H1 (cell line): ENCODE data around the gene SMTN. TPM values are rescaled to one million over a fixed set of nuclear protein-coding genes. Genes with fewer than 3 reads are reported as not detected.

Source experiments
- CTCF ChIA-PET: fragments of 300-600 bp; sonication (Branson Sonifier 250); formaldehyde crosslinking; loops from one replicate; lab custom pipeline; 2021; ENCODE audit not compliant: partially characterized antibody; lab: Charles Lee
- POLR2A ChIA-PET: fragments of 300-600 bp; sonication (Branson Sonifier 250); formaldehyde crosslinking; loops from one replicate; lab custom pipeline; 2021; ENCODE audit warnings: inconsistent platforms; ENCODE audit not compliant: partially characterized antibody; lab: Charles Lee
- DNase-seq, 2 experiments: peaks; one replicate each; pipeline versions ENCODE4 v3.0.0 to v3.0.0-alpha.2; 2010 to 2022; ENCODE audit warnings: low spot score in 2 of 2, low read depth in 1 of 2, mixed read lengths in 1 of 2
- FAIRE-seq: peaks from 2 replicates; lab custom pipeline; 2011; peaks lifted over from hg19 to GRCh38; lab: Jason Lieb, UNC
- H2AFZ ChIP-seq: 2 replicates; pipeline ENCODE4 v1.8.1; 2012; ENCODE audit warnings: low read length, inconsistent platforms
- H2AK5ac ChIP-seq: 2 replicates; pipeline ENCODE4 v1.6.1; 2013; ENCODE audit warnings: low read depth, low read length
- H2BK120ac ChIP-seq: replicated peaks from 2 replicates; pipeline ENCODE3; 2013; ENCODE audit warnings: low read depth, low read length, inconsistent platforms
- H2BK12ac ChIP-seq: 2 replicates; pipeline ENCODE4 v1.6.1; 2013; ENCODE audit warnings: low read depth, low read length
- H2BK15ac ChIP-seq: 2 replicates; pipeline ENCODE4 v1.6.1; 2013; ENCODE audit warnings: low read length
- H2BK20ac ChIP-seq: 2 replicates; pipeline ENCODE4 v1.6.1; 2013; ENCODE audit warnings: low read length
- H2BK5ac ChIP-seq: 2 replicates; pipeline ENCODE4 v1.6.1; 2013; ENCODE audit warnings: low read depth, low read length
- H3K14ac ChIP-seq: 2 replicates; pipeline ENCODE4 v1.6.1; 2013; ENCODE audit warnings: inconsistent platforms; ENCODE audit not compliant: insufficient read length
- H3K18ac ChIP-seq: 2 replicates; pipeline ENCODE4 v1.6.1; 2013; ENCODE audit warnings: low read length; ENCODE audit errors: extremely low read depth
- H3K23ac ChIP-seq: 2 replicates; pipeline ENCODE4 v1.6.1; 2013; ENCODE audit warnings: inconsistent platforms; ENCODE audit not compliant: insufficient read length
- H3K23me2 ChIP-seq: 2 replicates; pipeline ENCODE4 v1.6.1; 2013; ENCODE audit warnings: low read depth, low read length
- H3K27ac ChIP-seq: 2 replicates; pipeline ENCODE4 v1.6.1; 2011; ENCODE audit warnings: low read depth, low read length, inconsistent platforms
- H3K27me3 ChIP-seq, 4 experiments: replicated peaks in 1 of 4; 1 replicate in 1 of 4; 2 replicates in 3 of 4; pipeline versions ENCODE4 v1.6.1 to v1.8.1; 2011 to 2013; ENCODE audit warnings: low read length in 3 of 4, mild to moderate bottlenecking in 3 of 4, inconsistent platforms in 2 of 4, mixed read lengths in 2 of 4, moderate library complexity in 1 of 4; ENCODE audit not compliant: control insufficient read depth in 3 of 4, insufficient read depth in 3 of 4; ENCODE audit errors: extremely low read depth in 1 of 4
- H3K36me3 ChIP-seq, 4 experiments: 2 replicates each; pipeline versions ENCODE4 v1.6.1 to v1.8.1; 2011 to 2013; ENCODE audit warnings: mild to moderate bottlenecking in 4 of 4, low read length in 3 of 4, moderate library complexity in 2 of 4, control low read depth in 1 of 4, inconsistent platforms in 1 of 4; ENCODE audit not compliant: insufficient read depth in 4 of 4, control insufficient read depth in 2 of 4
- H3K4ac ChIP-seq: replicated peaks from 2 replicates; pipeline ENCODE3; 2013; ENCODE audit warnings: low read length, low read depth, mixed read lengths, inconsistent platforms; ENCODE audit not compliant: insufficient read length
- H3K4me1 ChIP-seq, 4 experiments: replicated peaks in 1 of 4; 1 replicate in 1 of 4; 2 replicates in 3 of 4; pipeline versions ENCODE4 v1.6.1 to v1.8.1; 2011 to 2013; ENCODE audit warnings: low read length in 3 of 4, inconsistent platforms in 2 of 4, mixed read lengths in 1 of 4; ENCODE audit not compliant: insufficient read depth in 4 of 4, control insufficient read depth in 3 of 4
- H3K4me2 ChIP-seq, 2 experiments: 2 replicates each; pipeline versions ENCODE4 v1.6.1 to v1.8.1; 2011 to 2013; ENCODE audit warnings: low read depth in 2 of 2, low read length in 2 of 2, control low read depth in 1 of 2, inconsistent platforms in 1 of 2, mild to moderate bottlenecking in 1 of 2; ENCODE audit not compliant: insufficient read depth in 1 of 2
- H3K4me3 ChIP-seq, 4 experiments: fragments of 200-600, 300-600 bp in 1 of 4; sonication (generic), shearing (Covaris generic), sonication (Bioruptor Twin) in 1 of 4; 2 replicates each; pipeline versions ENCODE4 v1.5.1 to v1.8.1; 2011 to 2016; ENCODE audit warnings: low read length in 4 of 4, low read depth in 3 of 4, control low read depth in 2 of 4, inconsistent platforms in 2 of 4, mild to moderate bottlenecking in 2 of 4, mixed read lengths in 1 of 4, moderate library complexity in 1 of 4; ENCODE audit not compliant: insufficient read depth in 2 of 4; ENCODE audit errors: extremely low read depth in 1 of 4
- H3K56ac ChIP-seq: replicated peaks from 2 replicates; pipeline ENCODE3; 2013; ENCODE audit warnings: low read depth, mild to moderate bottlenecking, mixed read lengths, low read length, inconsistent platforms; ENCODE audit not compliant: insufficient read length
- H3K79me1 ChIP-seq: 2 replicates; pipeline ENCODE4 v1.6.1; 2013; ENCODE audit warnings: low read depth, low read length, control low read depth
- H3K79me2 ChIP-seq, 2 experiments: 2 replicates each; pipeline versions ENCODE4 v1.6.1 to v1.8.1; 2012 to 2013; ENCODE audit warnings: low read length in 2 of 2, mild to moderate bottlenecking in 2 of 2, inconsistent platforms in 1 of 2; ENCODE audit not compliant: insufficient read depth in 2 of 2, control insufficient read depth in 1 of 2
- H3K9ac ChIP-seq, 4 experiments: replicated peaks in 1 of 4; 1 replicate in 1 of 4; 2 replicates in 3 of 4; pipeline versions ENCODE4 v1.6.1 to v1.8.1; 2011 to 2013; ENCODE audit warnings: low read depth in 3 of 4, low read length in 3 of 4, control low read depth in 2 of 4, mild to moderate bottlenecking in 2 of 4, moderate library complexity in 2 of 4, inconsistent platforms in 1 of 4; ENCODE audit errors: extremely low read depth in 1 of 4
- H3K9me3 ChIP-seq, 2 experiments: 2 replicates each; pipeline versions ENCODE4 v1.6.1 to v1.8.1; 2012 to 2013; ENCODE audit warnings: mild to moderate bottlenecking in 2 of 2, moderate library complexity in 2 of 2, control low read depth in 1 of 2, inconsistent platforms in 1 of 2, low read depth in 1 of 2, low read length in 1 of 2, mixed read lengths in 1 of 2; ENCODE audit not compliant: insufficient read depth in 2 of 2
- H4K20me1 ChIP-seq, 2 experiments: replicated peaks in 1 of 2; 2 replicates each; pipeline versions ENCODE3 to v1.8.1; 2011 to 2013; ENCODE audit warnings: inconsistent platforms in 2 of 2, low read length in 2 of 2, mild to moderate bottlenecking in 1 of 2; ENCODE audit not compliant: insufficient read depth in 2 of 2, control insufficient read depth in 1 of 2
- H4K5ac ChIP-seq: 2 replicates; pipeline ENCODE4 v1.6.1; 2013; ENCODE audit warnings: low read length, low read depth, mixed read lengths, inconsistent platforms; ENCODE audit not compliant: insufficient read length
- H4K8ac ChIP-seq: 2 replicates; pipeline ENCODE4 v1.8.0; 2013; ENCODE audit warnings: mild to moderate bottlenecking, moderate library complexity, low read length, inconsistent platforms; ENCODE audit not compliant: insufficient read depth; ENCODE audit errors: extremely low read depth
- H4K91ac ChIP-seq: replicated peaks from 2 replicates; pipeline ENCODE3; 2013; ENCODE audit warnings: low read length, mixed read lengths, inconsistent platforms; ENCODE audit not compliant: insufficient read length
- CTBP2 ChIP-seq: IDR thresholded peaks from 2 replicates; pipeline ENCODE4 v1.7.0; 2011; ENCODE audit warnings: borderline replicate concordance, mild to moderate bottlenecking, moderate library complexity, mixed read lengths, low read length; ENCODE audit not compliant: insufficient read depth, insufficient read length
- E2F6 ChIP-seq: IDR thresholded peaks from 2 replicates; pipeline ENCODE4 v1.6.1; 2012; ENCODE audit warnings: inconsistent platforms
- MAFK ChIP-seq: IDR thresholded peaks from 2 replicates; pipeline ENCODE4 v1.6.1; 2012; ENCODE audit warnings: low read depth, mild to moderate bottlenecking, improper control_type of control experiment, low read length
- TEAD4 ChIP-seq: IDR thresholded peaks from 2 replicates; pipeline ENCODE4 v1.6.1; 2012; ENCODE audit warnings: low read depth, low read length, inconsistent platforms, mixed read lengths
- WGBS, 2 experiments: shearing (Covaris generic) in 1 of 2; methylation state at CpG; one replicate each; pipeline versions ENCODE4 v1.1.6 to v1.1.7; 2013 to 2015; ENCODE audit warnings: low lambda C conversion rate in 2 of 2, mixed read lengths in 2 of 2, inconsistent platforms in 1 of 2, low coverage in 1 of 2, missing lambda C conversion rate in 1 of 2; ENCODE audit not compliant: insufficient replicate concordance in 2 of 2, insufficient coverage in 1 of 2, insufficient read length in 1 of 2; ENCODE audit errors: extremely low coverage in 1 of 2, missing lambda C conversion rate in 1 of 2; 5-methylcytosine and 5-hydroxymethylcytosine counted together
- polyA plus RNA-seq, 7 experiments: library from polyadenylated mRNA; depleted of rRNA in 3 of 7; stranded (reverse) in 5 of 7; unstranded in 2 of 7; fragments of >200 nt in 5 of 7; fragments of 200-250 nt in 2 of 7; gene quantifications; 1 replicate in 5 of 7; 2 replicates in 1 of 7; 4 replicates in 1 of 7; pipeline versions ENCODE4 v1.2.1 to v1.2.3, GENCODE V29; 2011 to 2013; ENCODE audit warnings: missing spikeins in 2 of 7, mixed read lengths in 2 of 7
- total RNA-seq: library from RNA; stranded (reverse); fragmentation: NEBNext Ultra II Directional; extraction: Animal tissue kit (Norgen Biotek cat#: 25700); gene quantifications from 2 replicates; pipeline ENCODE4 v1.2.1, GENCODE V29; 2021

SMTN gene
- total and polyA plus RNA-seq, 2 of the 8 experiments (the other 6 are each of a cell fraction or from before 2014, with no cell fraction given): 12.3 to 20.8 TPM

- Histone ChIP-seq H4K91ac (no peak overlapping the region), H2AFZ (no peak overlapping the region), H2BK20ac (no peak overlapping the region), H3K4me2 (no peak overlapping the region), H3K9me3 (no peaks in the 10 kb centered on the region), H3K9ac (no peak overlapping the region), H3K27ac (no peak overlapping the region), H2BK15ac (no peak overlapping the region), H3K18ac (no peak overlapping the region; the same call in 1 of the 2 replicates), H3K27me3 (no peaks in the 10 kb centered on the region; a peak in 1 of 7 replicates), H3K14ac (no peak overlapping the region), H3K4me1 (peaks cover 0 to 11% (median 5%) of the 10 kb centered on the region in 4 experiments; a peak in 6 of 7 replicates), H2BK12ac (0 out of 2 replicates have a peak overlapping the region, but pooled peaks have one; percentile 17), H3K36me3 (no peaks in the 10 kb centered on the region), H3K56ac (no peak overlapping the region), H2BK120ac (no peak overlapping the region), H3K23me2 (no peaks in the 10 kb centered on the region; the same call in 1 of the 2 replicates), H3K23ac (no peak overlapping the region), H2AK5ac (no peak overlapping the region), H3K79me1 (no peaks in the 10 kb centered on the region), H4K8ac (no peak overlapping the region), H3K4ac (peak overlapping the region; percentile 29), H3K4me3 (no peak overlapping the region), H3K79me2 (no peaks in the 10 kb centered on the region), H4K20me1 (no peaks in the 10 kb centered on the region), H4K5ac (no peak overlapping the region), H2BK5ac (no peak overlapping the region)
- FAIRE-seq (no peak), DNase-seq (no peak)
- TF ChIP-seq MAFK: no peak
- no peak for TF ChIP-seq E2F6
- TF ChIP-seq CTBP2: no peak
- no peak for TF ChIP-seq TEAD4
- ChIA-PET CTCF (interaction anchor here (0.7 to 2.9 kb wide), 7 partner anchors 11 to 108 kb away, joined by 3 to 14 read pairs (median 4); partner anchors contain the start of gene SELENOM), POLR2A (interaction anchor here (1.2 kb wide), 1 partner anchor 23 kb away, joined by 3 read pairs; no protein-coding TSS in a partner anchor)
- 73% methylated on average over 5 of the region's 5 CpGs; no CpG with 5 or more reads in 1 of the 2 experiments for WGBS, 2 experiments
Measured at GRCh38 chr22:31120230-31120629, 39.1 kb downstream of the SMTN start.
